ENCODE data around the gene UNC5B.

DNA sequence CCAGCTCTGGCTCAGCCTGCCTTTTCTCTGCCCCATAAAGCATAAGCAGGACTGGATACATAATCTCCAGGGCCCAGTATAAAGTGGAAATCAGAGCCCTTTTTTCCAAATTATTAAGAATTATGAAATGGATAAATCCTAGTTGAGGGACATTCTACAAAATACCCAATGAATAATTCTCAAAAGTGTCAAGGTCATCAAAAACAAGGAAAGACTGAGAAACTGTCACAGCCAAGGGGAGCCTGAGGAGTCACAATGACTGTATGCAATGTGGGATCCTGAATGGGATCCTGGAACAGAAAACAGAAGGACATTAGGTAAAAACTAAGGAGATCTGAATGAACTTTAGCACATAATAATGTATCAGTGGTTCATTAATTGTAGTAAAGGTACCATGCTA lies 4.8 kb upstream of the UNC5B start:
- TF ChIP-seq EZH2 (IDR thresholded peaks at IDR 0.05; ENCODE audit: insufficient read depth, poor library complexity, severe bottlenecking) = no peak
- TF ChIP-seq EZH2phosphoT487 (IDR thresholded peaks at IDR 0.05; ENCODE audit: insufficient read depth, low read depth) = no peak
